Nephron (organoid): ENCODE measurements around the gene SHCBP1L.

Experiments
- H3K27ac Mint-ChIP-seq, 3 experiments: 2 replicates each; pipeline ENCODE4 v1.8.0; 2020; ENCODE audit warnings: mixed read lengths in 3 of 3, mild to moderate bottlenecking in 2 of 3, moderate library complexity in 1 of 3
- H3K27me3 Mint-ChIP-seq: 2 replicates; pipeline ENCODE4 v1.8.0; 2021; ENCODE audit warnings: low read depth, mild to moderate bottlenecking, moderate library complexity, mixed read lengths
- H3K36me3 Mint-ChIP-seq: 2 replicates; pipeline ENCODE4 v1.8.0; 2020; ENCODE audit warnings: low read depth, mixed read lengths
- H3K4me1 Mint-ChIP-seq: 2 replicates; pipeline ENCODE4 v1.8.0; 2020; ENCODE audit warnings: mixed read lengths
- H3K4me3 Mint-ChIP-seq, 3 experiments: 2 replicates each; pipeline ENCODE4 v1.8.0; 2020; ENCODE audit warnings: mild to moderate bottlenecking in 3 of 3, mixed read lengths in 3 of 3, moderate library complexity in 2 of 3
- H3K9me3 Mint-ChIP-seq: 2 replicates; pipeline ENCODE4 v1.8.0; 2020; ENCODE audit warnings: mixed read lengths
- TF ChIP-seq, protein P1 (sequence below), 3 experiments: fragments of 200-600 bp; sonication (generic); IDR thresholded peaks; one replicate each; pipeline ENCODE4 v1.5.0; 2021; ENCODE audit warnings: antibody characterized with exemption in 3 of 3; ENCODE audit not compliant: unreplicated experiment in 3 of 3

SHCBP1L gene

DNA sequence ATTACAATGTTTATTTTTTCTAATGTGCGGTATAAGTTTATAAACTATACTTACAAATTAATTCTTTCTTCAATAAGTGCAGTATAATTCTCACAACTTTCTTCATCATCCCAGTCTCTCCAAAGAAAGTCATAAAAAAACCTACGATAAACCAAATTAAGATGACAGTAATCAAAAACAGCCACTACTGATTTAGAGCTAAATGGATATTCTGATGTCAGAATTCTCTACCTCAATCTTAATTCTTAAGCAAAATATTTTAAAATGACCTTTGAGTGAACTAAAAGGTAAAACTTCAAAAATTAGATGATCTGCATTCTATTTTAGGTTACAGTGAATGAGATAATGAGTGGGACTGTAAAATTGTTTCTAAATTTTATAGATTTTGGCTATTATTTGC lies 13.6 kb downstream of the SHCBP1L start:
- Mint-ChIP-seq H3K36me3 (no peaks in the 10 kb centered on the region), H3K27me3 (peaks cover 18% of the 10 kb centered on the region), H3K4me3 (no peak overlapping the region), H3K27ac (no peak overlapping the region), H3K9me3 (peaks cover 12% of the 10 kb centered on the region), H3K4me1 (peaks cover 5% of the 10 kb centered on the region)
- TF ChIP-seq, protein P1, sequence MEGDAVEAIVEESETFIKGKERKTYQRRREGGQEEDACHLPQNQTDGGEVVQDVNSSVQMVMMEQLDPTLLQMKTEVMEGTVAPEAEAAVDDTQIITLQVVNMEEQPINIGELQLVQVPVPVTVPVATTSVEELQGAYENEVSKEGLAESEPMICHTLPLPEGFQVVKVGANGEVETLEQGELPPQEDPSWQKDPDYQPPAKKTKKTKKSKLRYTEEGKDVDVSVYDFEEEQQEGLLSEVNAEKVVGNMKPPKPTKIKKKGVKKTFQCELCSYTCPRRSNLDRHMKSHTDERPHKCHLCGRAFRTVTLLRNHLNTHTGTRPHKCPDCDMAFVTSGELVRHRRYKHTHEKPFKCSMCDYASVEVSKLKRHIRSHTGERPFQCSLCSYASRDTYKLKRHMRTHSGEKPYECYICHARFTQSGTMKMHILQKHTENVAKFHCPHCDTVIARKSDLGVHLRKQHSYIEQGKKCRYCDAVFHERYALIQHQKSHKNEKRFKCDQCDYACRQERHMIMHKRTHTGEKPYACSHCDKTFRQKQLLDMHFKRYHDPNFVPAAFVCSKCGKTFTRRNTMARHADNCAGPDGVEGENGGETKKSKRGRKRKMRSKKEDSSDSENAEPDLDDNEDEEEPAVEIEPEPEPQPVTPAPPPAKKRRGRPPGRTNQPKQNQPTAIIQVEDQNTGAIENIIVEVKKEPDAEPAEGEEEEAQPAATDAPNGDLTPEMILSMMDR (IDR thresholded peaks at IDR 0.05; ENCODE audit: unreplicated experiment in 3 of 3): no peak

DNA sequence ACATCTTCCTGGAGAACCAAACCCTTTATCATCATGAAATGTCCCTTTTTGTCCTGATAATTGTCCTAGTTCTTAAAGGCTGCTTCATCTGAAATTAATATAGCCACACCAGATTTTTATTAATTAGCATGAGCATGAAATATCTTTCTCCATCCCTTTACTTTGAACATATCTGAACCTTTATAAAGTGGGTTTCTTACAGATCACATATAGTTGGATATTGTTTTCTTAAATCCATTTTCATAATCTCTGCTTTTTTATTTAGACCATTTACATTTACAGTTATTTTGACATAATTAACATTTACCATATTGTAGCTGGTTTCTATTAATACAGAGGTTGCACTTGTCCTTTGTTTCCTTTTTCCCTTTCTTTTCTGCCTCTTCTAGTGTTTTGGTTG lies 17.2 kb downstream of the SHCBP1L start:
- H3K4me3 Mint-ChIP-seq: no peak overlapping the region
- H3K9me3 Mint-ChIP-seq: peaks cover 16% of the 10 kb centered on the region
- no peaks in the 10 kb centered on the region for H3K4me1 Mint-ChIP-seq
- TF ChIP-seq, protein P1 (IDR thresholded peaks at IDR 0.05; ENCODE audit: unreplicated experiment in 3 of 3): no peak
- no peaks in the 10 kb centered on the region for H3K36me3 Mint-ChIP-seq
- H3K27ac Mint-ChIP-seq: no peak overlapping the region
- peaks cover 6% of the 10 kb centered on the region for H3K27me3 Mint-ChIP-seq

DNA sequence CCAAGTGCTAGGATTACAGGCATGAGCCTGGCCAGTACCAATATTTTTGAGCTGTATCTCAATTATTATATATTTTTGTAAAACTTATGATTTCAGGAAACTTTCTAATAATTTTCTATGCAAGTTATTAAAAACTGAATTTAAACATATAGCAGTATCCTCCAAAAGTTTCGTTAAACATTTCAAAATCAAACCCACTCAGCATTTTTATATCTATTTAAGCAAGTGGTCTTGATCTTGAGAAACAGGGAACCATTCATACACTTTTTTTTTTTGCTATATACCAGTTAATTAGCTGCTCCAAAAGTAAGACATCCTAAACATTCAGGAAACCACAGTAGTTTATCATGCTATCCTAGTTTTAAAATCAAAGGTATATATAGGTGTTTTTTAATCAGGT lies 22.0 kb downstream of the SHCBP1L start:
- TF ChIP-seq, protein P1 (IDR thresholded peaks at IDR 0.05; ENCODE audit: unreplicated experiment in 3 of 3): no peak
- Mint-ChIP-seq H3K27ac (no peak overlapping the region), H3K27me3 (no peaks in the 10 kb centered on the region), H3K36me3 (no peaks in the 10 kb centered on the region), H3K4me1 (no peaks in the 10 kb centered on the region), H3K9me3 (peaks cover 7% of the 10 kb centered on the region), H3K4me3 (no peak overlapping the region)

DNA sequence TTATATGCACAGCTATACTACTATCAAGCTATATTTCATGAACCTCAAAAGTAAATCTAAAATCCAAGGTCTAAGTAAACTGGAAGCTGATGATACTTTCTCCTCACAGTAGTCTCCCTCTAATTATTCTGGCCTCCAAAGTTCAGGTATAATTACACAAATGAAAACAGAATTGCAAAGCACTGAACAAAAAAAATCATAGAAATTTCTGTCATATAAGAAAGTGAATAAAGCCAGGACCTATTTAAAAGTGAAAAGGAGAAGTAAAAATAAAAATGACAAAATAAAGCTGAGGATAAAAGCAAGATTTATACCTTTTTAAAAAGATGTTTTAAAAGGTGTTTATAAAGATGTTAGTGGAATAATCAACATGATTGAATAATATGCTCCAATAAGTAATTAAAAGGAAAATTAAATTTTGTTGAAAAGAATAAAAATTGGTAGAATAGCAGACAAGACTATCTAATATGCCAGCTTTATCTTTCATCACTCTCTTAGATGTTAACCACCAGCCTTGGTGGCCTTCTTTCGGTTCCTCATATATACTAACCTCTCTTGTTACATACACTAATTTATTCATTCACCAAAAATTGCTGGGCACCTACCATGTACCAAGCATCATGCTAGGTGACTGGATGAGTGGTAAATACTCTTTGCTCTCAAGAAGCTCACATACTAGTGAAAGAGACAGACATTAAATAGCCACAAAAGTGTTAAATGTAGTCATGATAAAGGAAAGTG lies 25.1 kb downstream of the SHCBP1L start:
- Mint-ChIP-seq H3K27ac (no peak overlapping the region), H3K27me3 (no peaks in the 10 kb centered on the region), H3K9me3 (no peaks in the 10 kb centered on the region), H3K4me3 (no peak overlapping the region), H3K4me1 (no peaks in the 10 kb centered on the region), H3K36me3 (no peaks in the 10 kb centered on the region)
- TF ChIP-seq, protein P1 (IDR thresholded peaks at IDR 0.05; ENCODE audit: unreplicated experiment in 3 of 3): no peak

DNA sequence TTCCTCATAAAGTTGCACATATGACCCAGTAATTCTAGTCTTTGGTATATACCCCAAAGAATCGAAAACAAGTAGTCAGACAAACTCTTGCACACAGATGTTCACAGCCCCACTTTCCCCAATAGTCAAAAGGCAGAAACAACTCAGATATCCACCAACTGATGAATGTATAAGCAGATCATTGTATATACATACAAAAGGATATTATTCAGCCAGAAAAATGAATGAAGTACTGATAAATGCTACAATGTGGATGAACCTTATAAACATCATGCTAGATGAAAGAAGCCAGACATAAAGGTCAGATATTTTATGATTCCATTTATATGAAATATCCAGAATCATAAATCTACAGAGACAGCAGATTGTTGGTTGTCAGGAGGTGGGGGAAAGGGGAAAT lies 27.3 kb downstream of the SHCBP1L start:
- Mint-ChIP-seq H3K36me3 (no peaks in the 10 kb centered on the region), H3K4me3 (no peak overlapping the region), H3K27me3 (no peaks in the 10 kb centered on the region), H3K27ac (no peak overlapping the region), H3K4me1 (no peaks in the 10 kb centered on the region), H3K9me3 (no peaks in the 10 kb centered on the region)
- TF ChIP-seq, protein P1 (IDR thresholded peaks at IDR 0.05; ENCODE audit: unreplicated experiment in 3 of 3): no peak

DNA sequence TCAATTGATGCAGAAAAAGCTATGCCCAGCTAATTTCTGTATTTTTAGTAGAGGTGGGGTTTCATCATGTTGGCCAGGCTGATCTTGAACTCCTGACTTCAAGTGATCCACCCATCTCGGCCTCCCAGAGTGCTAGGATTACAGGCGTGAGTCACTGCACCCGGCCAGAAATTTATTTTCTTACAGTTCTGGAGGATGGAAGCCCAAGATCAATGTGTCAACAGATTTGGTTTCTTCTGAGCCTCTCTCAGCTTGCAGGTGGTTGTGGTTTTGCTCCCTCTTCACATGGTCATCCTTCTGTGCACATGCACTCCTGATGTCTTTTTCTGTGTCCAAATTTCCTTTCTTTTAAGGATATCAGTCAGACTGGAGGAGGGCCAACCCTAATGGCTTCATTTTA lies 35.6 kb downstream of the SHCBP1L start:
- Mint-ChIP-seq H3K4me1 (no peaks in the 10 kb centered on the region), H3K4me3 (no peak overlapping the region), H3K27me3 (peaks cover 3% of the 10 kb centered on the region), H3K27ac (no peak overlapping the region), H3K9me3 (peaks cover 8% of the 10 kb centered on the region), H3K36me3 (no peaks in the 10 kb centered on the region)
- TF ChIP-seq, protein P1 (IDR thresholded peaks at IDR 0.05; ENCODE audit: unreplicated experiment in 3 of 3): no peak
